ENCODE measurements around the gene FGD3. TPM values are rescaled to one million over a fixed set of nuclear protein-coding genes. Genes with fewer than 3 reads are reported as not detected.

FGD3 gene
- total and polyA plus RNA-seq, 4 donors = 1.6 to 6.2 (median 3.6) TPM

GRCh38 chr9:93050231-93050630, 102.9 kb downstream of the FGD3 start:
- DNase-seq (ENCODE audit: low spot score) = no peak
- Histone ChIP-seq H3K36me3 (ENCODE audit: control insufficient read depth in 4 of 4, insufficient read depth in 3 of 4, low read depth in 1 of 4, low read length in 3 of 4) (no peaks in the 10 kb centered on the region), H3K9me3 (ENCODE audit: control insufficient read depth in 4 of 4, low read length in 3 of 4) (no peaks in the 10 kb centered on the region), H3K4me1 (ENCODE audit: control insufficient read depth in 4 of 4, insufficient read depth in 4 of 4, low read length in 3 of 4) (peaks cover 0 to 18% (median 16%) of the 10 kb centered on the region in 4 donors), H3K4me3 (ENCODE audit: low read depth in 1 of 3, low read length in 3 of 3) (no peak overlapping the region), H3K27me3 (ENCODE audit: control insufficient read depth in 4 of 4, insufficient read depth in 4 of 4, low read length in 3 of 4) (no peaks in the 10 kb centered on the region), H3K9ac (ENCODE audit: low read depth in 1 of 2, low read length in 2 of 2) (no peak overlapping the region), H3K27ac (ENCODE audit: low read depth in 1 of 2, low read length in 2 of 2) (no peak overlapping the region)
- WGBS = 83% methylated on average over 4 of the region's 4 CpGs
- TF ChIP-seq TAF1 (conservative IDR thresholded peaks at IDR 0.05) = no peak

GRCh38 chr9:93051680-93052089, 104.4 kb downstream of the FGD3 start:
- H3K4me1 ChIP-seq (ENCODE audit: control insufficient read depth in 4 of 4, insufficient read depth in 4 of 4, low read length in 3 of 4) = peaks cover 0 to 18% (median 16%) of the 10 kb centered on the region in 4 donors
- H3K9ac ChIP-seq (ENCODE audit: low read depth in 1 of 2, low read length in 2 of 2) = no peak overlapping the region
- 51% methylated on average over 6 of the region's 6 CpGs for WGBS
- no peak for DNase-seq (ENCODE audit: low spot score)
- no peaks in the 10 kb centered on the region for H3K27me3 ChIP-seq (ENCODE audit: control insufficient read depth in 4 of 4, insufficient read depth in 4 of 4, low read length in 3 of 4)
- no peak overlapping the region for H3K4me3 ChIP-seq (ENCODE audit: low read depth in 1 of 3, low read length in 3 of 3)
- no peaks in the 10 kb centered on the region for H3K9me3 ChIP-seq (ENCODE audit: control insufficient read depth in 4 of 4, low read length in 3 of 4)
- TF ChIP-seq RAD21 (IDR thresholded peaks at IDR 0.05) = peak in 1 of 2 donors; percentile 16
- peak; percentile 26 to 40 for TF ChIP-seq RXRA (IDR thresholded peaks at IDR 0.05)
- TF ChIP-seq SP1 (IDR thresholded peaks at IDR 0.05) = peak; percentile 56
- TF ChIP-seq CTCF (IDR thresholded peaks at IDR 0.05; ENCODE audit: low read depth, low read length, missing input control) = no peak
- TF ChIP-seq NR2F2 (IDR thresholded peaks at IDR 0.05) = peak; percentile 26
- TF ChIP-seq FOXA1 (IDR thresholded peaks at IDR 0.05) = no peak
- H3K36me3 ChIP-seq (ENCODE audit: control insufficient read depth in 4 of 4, insufficient read depth in 3 of 4, low read depth in 1 of 4, low read length in 3 of 4) = no peaks in the 10 kb centered on the region
- peak overlapping the region in 1 of 2 donors; percentile 10 for H3K27ac ChIP-seq (ENCODE audit: low read depth in 1 of 2, low read length in 2 of 2)

- no peak for DNase-seq (ENCODE audit: low spot score)
- Histone ChIP-seq H3K36me3 (ENCODE audit: control insufficient read depth in 4 of 4, insufficient read depth in 3 of 4, low read depth in 1 of 4, low read length in 3 of 4) (no peaks in the 10 kb centered on the region), H3K9ac (ENCODE audit: low read depth in 1 of 2, low read length in 2 of 2) (no peak overlapping the region), H3K4me3 (ENCODE audit: low read depth in 1 of 3, low read length in 3 of 3) (no peak overlapping the region), H3K9me3 (ENCODE audit: control insufficient read depth in 4 of 4, low read length in 3 of 4) (no peaks in the 10 kb centered on the region), H3K4me1 (ENCODE audit: control insufficient read depth in 4 of 4, insufficient read depth in 4 of 4, low read length in 3 of 4) (peaks cover 4 to 18% (median 16%) of the 10 kb centered on the region in 4 donors), H3K27ac (ENCODE audit: low read depth in 1 of 2, low read length in 2 of 2) (no peak overlapping the region), H3K27me3 (ENCODE audit: control insufficient read depth in 4 of 4, insufficient read depth in 4 of 4, low read length in 3 of 4) (no peaks in the 10 kb centered on the region)
- WGBS = 90% methylated on average over 15 of the region's 15 CpGs
- TF ChIP-seq SP1 (IDR thresholded peaks at IDR 0.05) (no peak), JUND (IDR thresholded peaks at IDR 0.05) (no peak), EGR1 (IDR thresholded peaks at IDR 0.05; ENCODE audit: low read depth in 2 of 2) (no peak), FOXA1 (IDR thresholded peaks at IDR 0.05) (no peak), TAF1 (conservative IDR thresholded peaks at IDR 0.05) (no peak), REST (IDR thresholded peaks at IDR 0.05) (no peak), FOXA2 (IDR thresholded peaks at IDR 0.05) (no peak), ATF3 (IDR thresholded peaks at IDR 0.05) (no peak), ZBTB33 (IDR thresholded peaks at IDR 0.05) (no peak), YY1 (IDR thresholded peaks at IDR 0.05) (no peak), HNF4A (conservative IDR thresholded peaks at IDR 0.05) (no peak), CTCF (IDR thresholded peaks at IDR 0.05; ENCODE audit: low read depth, low read length, missing input control) (no peak), NR2F2 (IDR thresholded peaks at IDR 0.05) (no peak), RAD21 (IDR thresholded peaks at IDR 0.05) (no peak), RXRA (IDR thresholded peaks at IDR 0.05) (no peak), HNF4G (IDR thresholded peaks at IDR 0.05) (no peak), MAX (IDR thresholded peaks at IDR 0.05) (no peak)
Measured at GRCh38 chr9:93052791-93053540, 105.6 kb downstream of the FGD3 start.

Measured in liver (tissue), 9 donors.